HAP-1 (cell line): ENCODE results near the gene TNP2.

ENCODE experiments used
- DNase-seq, 2 experiments: peaks; one replicate each; pipeline ENCODE4 v3.0.0-alpha.2; 2016 to 2020; ENCODE audit warnings: low spot score in 2 of 2
- H3K27me3 ChIP-seq: fragments of 250-450 bp; sonication (Bioruptor Pico); 2 replicates; pipeline ENCODE4 v1.5.1; 2020; ENCODE audit warnings: low read depth, mild to moderate bottlenecking, moderate library complexity
- H3K36me3 ChIP-seq: fragments of 250-450 bp; sonication (Bioruptor Pico); replicated peaks from 2 replicates; pipeline ENCODE4 v1.5.1; 2020; ENCODE audit warnings: mild to moderate bottlenecking
- H3K4me1 ChIP-seq: fragments of 250-450 bp; sonication (Bioruptor Pico); 2 replicates; pipeline ENCODE4 v1.5.1; 2020; ENCODE audit warnings: mild to moderate bottlenecking
- H3K4me3 ChIP-seq: fragments of 250-450 bp; sonication (Bioruptor Pico); 2 replicates; pipeline ENCODE4 v1.5.1; 2020; ENCODE audit warnings: mild to moderate bottlenecking, moderate library complexity
- H3K9me3 ChIP-seq: fragments of 250-450 bp; sonication (Bioruptor Pico); 2 replicates; pipeline ENCODE4 v1.5.1; 2020; ENCODE audit warnings: mild to moderate bottlenecking, moderate library complexity
- in situ Hi-C: fragments of 300-500 bp; cut with MboI; formaldehyde crosslinking; loops from 3 replicates; pipeline ENCODE4 v1.14.3; 2020; ENCODE audit warnings: low sequenced_read_pairs, inconsistent platforms, mixed read lengths

Gene TNP2

DNA sequence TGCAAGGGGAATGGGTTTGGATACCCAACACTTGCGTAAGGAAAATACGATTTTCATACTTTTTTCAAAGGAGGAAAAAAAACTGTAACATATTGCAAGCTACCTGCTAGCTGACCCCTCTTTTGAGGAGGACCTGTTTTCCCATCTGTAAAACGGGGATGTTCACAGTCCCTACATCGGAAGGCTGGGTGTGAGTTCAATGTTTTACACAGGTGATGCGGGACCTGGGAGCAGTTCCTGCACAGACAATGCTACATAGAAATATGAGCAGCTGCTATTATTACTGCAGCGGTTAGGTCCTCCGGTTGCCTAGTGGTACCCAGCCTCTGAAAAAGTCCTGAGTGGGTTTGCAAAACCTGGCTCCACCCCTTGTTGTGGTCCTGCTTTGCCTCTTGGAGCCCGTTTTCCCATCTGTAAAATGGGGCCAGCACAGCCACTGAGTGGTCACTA, 16.6 kb downstream of the TNP2 start:
- DNase-seq: no peak
- H3K36me3 ChIP-seq: no peaks in the 10 kb centered on the region
- no peaks in the 10 kb centered on the region for H3K9me3 ChIP-seq
- in situ Hi-C loops: no loop called here
- peaks cover 11% of the 10 kb centered on the region for H3K4me1 ChIP-seq
- no peak overlapping the region for H3K4me3 ChIP-seq
- no peaks in the 10 kb centered on the region for H3K27me3 ChIP-seq

DNA sequence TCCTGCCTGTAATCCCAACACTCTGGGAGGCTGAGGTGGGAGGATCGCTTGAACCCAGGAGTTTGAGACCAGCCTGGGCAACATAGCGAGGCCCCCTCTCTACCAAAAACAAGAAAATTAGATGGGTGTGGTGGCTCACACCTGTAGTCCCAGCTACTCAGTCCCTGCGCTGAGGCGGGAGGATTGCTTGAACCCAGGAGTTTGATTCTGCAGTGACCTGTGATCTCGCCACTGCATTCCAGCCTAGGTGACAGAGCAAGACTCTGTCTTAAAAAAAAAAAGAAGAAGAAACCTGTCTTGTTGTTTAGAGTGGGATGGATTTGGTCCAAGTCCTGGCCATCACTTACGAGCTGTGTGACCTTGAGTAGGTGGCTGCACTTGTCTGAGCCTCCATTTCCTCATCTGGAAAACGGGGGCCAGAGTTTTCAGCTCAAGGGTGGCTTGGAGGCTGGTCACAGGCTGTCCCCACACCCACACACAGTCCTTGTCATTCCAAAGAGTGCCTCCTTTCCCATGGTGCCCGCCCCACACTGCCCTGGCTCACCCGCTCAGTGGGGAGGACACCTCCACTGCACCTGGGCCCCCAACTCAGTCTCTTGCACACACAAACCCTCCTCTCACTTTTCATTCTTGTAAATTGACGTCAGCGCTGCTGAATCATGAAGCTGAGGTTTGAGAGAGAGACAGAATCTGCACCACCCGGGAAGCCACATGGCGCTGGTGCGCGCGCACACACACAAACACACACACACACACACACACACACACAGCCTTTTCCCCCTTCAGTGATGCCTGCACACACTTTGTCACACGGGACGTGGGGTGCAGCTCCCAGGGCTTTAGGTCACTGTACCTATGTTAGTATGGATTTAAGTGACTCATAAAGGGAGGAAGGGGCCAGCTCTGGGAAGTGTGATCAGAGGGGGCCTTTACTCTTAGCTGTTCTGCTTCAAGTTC, 17.3 kb downstream of the TNP2 start:
- Histone ChIP-seq H3K4me1 (peaks cover 7% of the 10 kb centered on the region), H3K4me3 (no peak overlapping the region), H3K27me3 (no peaks in the 10 kb centered on the region), H3K9me3 (no peaks in the 10 kb centered on the region), H3K36me3 (no peaks in the 10 kb centered on the region)
- in situ Hi-C loops: no loop called here
- DNase-seq: no peak

DNA sequence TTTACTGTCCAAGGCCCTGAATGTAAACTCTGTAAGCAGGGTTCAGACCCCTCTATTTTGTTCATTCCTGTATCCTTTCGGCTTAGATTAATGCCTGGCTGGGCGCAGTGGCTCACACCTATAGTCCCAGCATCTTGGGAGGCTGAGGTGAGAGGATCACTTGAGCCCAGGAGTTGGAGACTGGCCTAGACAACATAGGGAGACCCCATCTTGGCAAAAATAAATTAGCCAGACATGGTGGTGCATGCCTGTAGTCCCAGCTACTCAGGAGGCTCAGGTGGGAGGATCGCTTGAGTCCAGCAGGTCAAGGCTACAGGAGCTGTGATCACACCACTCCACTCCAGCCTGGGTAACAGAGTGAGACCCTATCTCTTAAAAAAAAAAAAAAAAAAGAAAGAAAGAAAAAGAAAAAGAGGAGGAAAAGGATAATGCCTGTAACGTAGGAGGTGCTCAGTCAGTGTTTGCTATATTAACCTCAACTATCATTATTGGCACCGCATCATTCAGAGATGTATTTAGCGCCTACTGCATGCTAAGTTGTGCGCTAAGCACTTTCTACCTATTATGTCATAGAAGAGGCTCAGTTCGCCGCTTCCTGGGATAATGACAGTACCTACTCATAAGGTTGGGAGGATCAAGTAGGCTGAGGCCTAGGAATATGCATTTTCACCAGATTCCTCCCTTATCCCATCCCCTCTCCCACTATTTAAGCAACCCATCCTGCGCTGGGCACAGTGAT, 18.2 kb downstream of the TNP2 start:
- Histone ChIP-seq H3K36me3 (no peaks in the 10 kb centered on the region), H3K27me3 (no peaks in the 10 kb centered on the region), H3K4me3 (no peak overlapping the region), H3K9me3 (no peaks in the 10 kb centered on the region), H3K4me1 (peaks cover 7% of the 10 kb centered on the region)
- DNase-seq: no peak
- in situ Hi-C loops: no loop called here

DNA sequence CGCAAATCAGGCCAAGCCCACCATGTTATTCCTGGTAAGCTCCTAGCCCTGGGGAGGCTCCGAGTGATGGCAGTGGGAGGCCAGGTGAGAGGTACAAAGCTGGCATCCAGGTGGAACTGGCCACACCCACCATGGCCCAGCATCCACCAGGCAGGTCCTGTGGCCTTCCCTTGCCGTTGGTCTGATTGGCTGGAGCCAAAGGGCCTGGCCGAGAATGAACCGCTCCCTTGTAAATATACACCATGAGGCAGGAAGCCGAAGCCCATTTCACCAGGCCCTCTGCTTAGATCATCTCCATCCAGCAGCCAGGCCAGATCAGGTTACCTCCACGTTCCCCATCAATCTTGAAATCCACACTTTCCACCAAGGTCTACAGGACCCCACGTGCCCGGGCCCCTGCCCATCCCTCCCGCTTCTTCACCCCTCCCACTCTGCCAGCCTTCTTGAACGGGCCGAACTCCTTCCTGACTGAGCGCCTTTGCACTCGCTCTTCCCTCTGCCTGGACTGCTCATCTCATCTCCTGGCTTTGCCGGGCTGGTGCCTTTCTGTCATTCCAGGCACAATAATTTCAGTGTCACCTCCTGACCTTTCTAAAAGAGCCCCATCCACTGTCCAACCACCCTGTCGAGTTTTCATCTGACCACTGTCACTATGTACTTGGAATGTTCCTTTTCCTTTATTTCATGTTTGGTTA, 18.9 kb downstream of the TNP2 start:
- Histone ChIP-seq H3K9me3 (no peaks in the 10 kb centered on the region), H3K27me3 (no peaks in the 10 kb centered on the region), H3K4me1 (peaks cover 7% of the 10 kb centered on the region), H3K4me3 (no peak overlapping the region), H3K36me3 (no peaks in the 10 kb centered on the region)
- in situ Hi-C loops: no loop called here
- no peak for DNase-seq

DNA sequence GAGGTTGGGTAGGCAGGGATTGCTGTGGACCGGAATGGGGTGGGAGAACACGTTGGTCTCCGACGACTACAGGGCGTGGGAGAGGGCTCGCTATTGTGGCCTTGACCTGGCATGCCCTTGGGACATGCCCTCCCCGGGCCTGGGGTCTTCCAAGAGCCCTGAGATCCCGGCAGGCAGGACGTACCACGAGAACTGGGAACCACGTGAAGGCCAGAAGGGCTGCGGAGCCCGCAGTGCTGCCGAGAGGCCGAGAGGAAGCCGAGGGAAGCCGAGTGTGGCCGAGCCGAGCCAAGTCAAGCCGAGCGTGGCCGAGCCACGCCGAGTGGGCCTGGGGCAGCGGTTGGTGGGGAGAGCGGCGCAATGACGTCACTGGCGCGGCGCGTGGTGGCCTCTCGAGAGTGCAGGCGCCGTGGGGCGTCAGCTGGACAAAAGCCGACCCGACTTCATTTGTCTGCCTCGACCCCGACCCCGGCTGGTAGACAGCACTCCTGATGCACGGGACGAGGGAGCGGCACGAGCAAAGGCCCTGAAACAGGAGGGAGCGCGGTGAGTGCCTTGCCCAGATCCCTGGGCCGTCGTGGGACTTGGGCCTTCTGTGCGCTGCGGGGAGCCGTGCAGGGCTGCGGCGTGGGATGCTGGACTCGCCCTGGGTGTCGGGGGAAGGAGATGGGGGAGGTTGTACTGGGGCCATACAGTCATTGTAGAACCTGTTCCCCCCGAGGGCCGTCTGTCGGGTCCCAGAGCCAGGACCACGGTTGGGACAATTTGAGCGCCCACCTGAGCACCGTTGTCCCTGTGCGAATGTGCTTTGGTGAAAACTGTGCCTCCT, 19.7 kb downstream of the TNP2 start:
- in situ Hi-C loops: no loop called here
- Histone ChIP-seq H3K36me3 (no peaks in the 10 kb centered on the region), H3K9me3 (no peaks in the 10 kb centered on the region), H3K4me3 (no peak overlapping the region), H3K27me3 (no peaks in the 10 kb centered on the region), H3K4me1 (peaks cover 4% of the 10 kb centered on the region)
- no peak for DNase-seq

DNA sequence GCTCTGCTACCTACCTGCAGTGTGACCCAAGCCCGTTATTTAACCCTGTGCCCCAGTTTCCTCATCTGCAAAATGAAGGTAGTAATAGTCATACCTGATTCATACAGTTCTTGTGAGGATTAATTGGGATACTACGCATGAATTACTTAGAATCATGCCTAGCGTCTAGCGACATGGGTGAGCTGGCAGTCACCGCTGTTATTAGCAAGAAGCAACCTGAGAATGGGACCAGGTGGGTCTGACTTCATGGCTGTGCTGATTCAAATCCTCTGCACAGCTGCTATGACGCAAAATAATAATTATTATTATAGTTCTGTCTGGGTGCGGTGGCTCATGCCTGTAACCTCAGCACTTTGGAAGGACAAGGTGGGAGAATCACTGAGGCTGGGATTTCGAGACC, 21.0 kb downstream of the TNP2 start:
- H3K9me3 ChIP-seq: no peaks in the 10 kb centered on the region
- DNase-seq: no peak
- no peak overlapping the region for H3K4me3 ChIP-seq
- H3K36me3 ChIP-seq: no peaks in the 10 kb centered on the region
- no peaks in the 10 kb centered on the region for H3K27me3 ChIP-seq
- in situ Hi-C loops: no loop called here
- no peaks in the 10 kb centered on the region; the same call in 1 of the 2 replicates for H3K4me1 ChIP-seq

DNA sequence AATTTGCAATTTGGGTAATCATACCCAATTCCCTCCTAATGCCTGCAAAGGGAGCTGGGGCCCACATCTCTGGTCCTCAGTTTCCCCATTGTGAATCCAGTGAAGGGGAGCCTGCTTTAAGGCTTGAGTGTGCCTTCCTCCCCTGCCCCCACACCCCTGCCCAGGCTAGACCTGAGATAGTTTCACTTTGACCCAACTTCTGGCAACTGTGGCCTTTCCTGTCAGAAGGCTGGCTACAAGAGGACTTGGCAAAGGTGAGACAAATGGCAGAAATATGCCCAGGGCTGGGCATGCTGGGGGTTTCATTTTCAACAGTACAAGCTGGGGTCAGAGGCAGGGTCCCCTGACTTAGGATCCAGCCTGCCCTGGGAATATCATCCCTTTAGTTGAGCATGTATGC, 23.1 kb downstream of the TNP2 start:
- H3K36me3 ChIP-seq: no peaks in the 10 kb centered on the region
- H3K4me3 ChIP-seq: no peak overlapping the region
- H3K9me3 ChIP-seq: no peaks in the 10 kb centered on the region
- H3K4me1 ChIP-seq: no peaks in the 10 kb centered on the region; the same call in 1 of the 2 replicates
- in situ Hi-C loops: no loop called here
- no peak for DNase-seq
- no peaks in the 10 kb centered on the region for H3K27me3 ChIP-seq

DNA sequence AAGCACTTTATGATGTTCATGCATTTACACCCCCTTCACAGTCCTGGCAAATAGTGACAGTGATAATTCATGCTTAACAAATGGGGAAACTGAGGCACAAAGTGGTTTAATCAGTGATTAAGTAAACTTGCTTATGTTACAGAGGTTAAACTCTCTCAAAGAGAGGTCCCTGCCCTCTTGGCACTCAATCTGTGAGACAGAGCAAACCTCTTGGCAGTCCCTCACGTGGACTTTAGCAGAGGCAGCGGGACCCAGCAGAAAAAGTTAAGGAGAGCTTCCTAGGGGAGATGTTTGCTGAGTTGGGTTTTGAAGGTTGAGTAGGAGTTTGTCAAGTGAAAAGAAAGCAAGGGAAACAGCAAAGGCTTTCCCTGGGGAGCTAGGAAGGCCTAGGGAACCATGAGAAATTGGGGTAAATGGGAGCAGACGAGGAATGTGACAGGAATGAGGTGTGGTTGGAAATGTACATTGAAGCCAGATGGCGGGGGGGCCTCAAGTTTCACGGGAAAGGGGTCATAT, 23.8 kb downstream of the TNP2 start:
- H3K36me3 ChIP-seq: no peaks in the 10 kb centered on the region
- no peak overlapping the region for H3K4me3 ChIP-seq
- H3K27me3 ChIP-seq: no peaks in the 10 kb centered on the region
- DNase-seq: no peak
- no peaks in the 10 kb centered on the region for H3K9me3 ChIP-seq
- H3K4me1 ChIP-seq: no peaks in the 10 kb centered on the region; the same call in 1 of the 2 replicates
- in situ Hi-C loops: no loop called here

DNA sequence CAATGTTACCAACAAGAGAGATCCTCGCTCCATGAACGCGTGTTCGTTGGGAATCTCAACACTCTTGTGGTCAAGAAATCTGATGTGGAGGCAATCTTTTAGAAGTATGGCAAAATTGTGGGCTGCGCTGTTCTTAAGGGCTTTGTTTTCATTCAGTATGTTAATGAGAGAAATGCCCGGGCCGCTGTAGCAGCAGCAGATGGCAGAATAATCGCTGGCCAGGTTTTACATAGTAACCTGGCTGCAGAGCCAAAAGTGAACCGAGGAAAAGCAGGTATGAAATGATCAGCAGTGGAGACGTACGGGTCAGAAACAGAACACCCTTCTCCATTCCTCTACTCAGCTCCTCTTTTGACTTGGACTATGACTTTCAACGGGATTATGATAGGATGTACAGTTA, 26.5 kb downstream of the TNP2 start:
- Histone ChIP-seq H3K4me1 (no peaks in the 10 kb centered on the region; the same call in 1 of the 2 replicates), H3K4me3 (no peak overlapping the region), H3K36me3 (no peaks in the 10 kb centered on the region), H3K9me3 (no peaks in the 10 kb centered on the region), H3K27me3 (no peaks in the 10 kb centered on the region)
- DNase-seq: no peak
- in situ Hi-C loops: no loop called here

DNA sequence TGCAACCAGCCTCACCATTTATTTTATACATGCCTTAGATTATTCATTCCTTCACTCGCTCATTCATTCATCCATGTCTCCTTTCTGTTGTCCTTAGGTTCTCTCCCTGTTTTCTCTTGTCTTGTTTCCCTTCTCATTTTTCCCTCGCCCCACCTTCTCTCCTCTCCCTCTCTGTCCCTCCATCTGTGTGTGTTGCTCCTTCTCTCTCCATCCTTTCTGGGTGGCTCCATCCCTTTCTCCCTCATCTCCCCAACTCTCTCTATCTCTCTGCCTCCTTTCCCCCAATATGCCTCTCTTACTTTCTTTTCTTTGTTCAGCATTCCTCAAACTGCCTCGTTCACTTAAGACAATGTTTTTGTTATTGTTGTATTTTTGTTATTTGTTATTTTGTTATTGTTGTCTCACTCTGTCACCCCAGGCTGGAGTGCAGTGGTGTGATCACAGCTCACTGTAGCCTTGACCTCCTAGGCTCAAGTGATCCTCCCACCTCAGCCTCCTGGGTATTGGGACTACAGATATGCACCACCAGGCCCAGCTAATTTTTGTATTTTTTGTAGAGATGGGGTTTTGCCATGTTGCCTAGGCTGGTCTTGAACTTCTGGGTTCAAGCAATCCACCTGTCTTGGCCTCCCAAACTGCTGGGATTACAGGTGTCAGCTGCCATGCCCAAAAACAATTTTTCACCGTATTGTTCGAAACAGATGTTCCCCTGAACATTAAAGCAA, 27.5 kb downstream of the TNP2 start:
- H3K4me3 ChIP-seq: no peak overlapping the region

DNA sequence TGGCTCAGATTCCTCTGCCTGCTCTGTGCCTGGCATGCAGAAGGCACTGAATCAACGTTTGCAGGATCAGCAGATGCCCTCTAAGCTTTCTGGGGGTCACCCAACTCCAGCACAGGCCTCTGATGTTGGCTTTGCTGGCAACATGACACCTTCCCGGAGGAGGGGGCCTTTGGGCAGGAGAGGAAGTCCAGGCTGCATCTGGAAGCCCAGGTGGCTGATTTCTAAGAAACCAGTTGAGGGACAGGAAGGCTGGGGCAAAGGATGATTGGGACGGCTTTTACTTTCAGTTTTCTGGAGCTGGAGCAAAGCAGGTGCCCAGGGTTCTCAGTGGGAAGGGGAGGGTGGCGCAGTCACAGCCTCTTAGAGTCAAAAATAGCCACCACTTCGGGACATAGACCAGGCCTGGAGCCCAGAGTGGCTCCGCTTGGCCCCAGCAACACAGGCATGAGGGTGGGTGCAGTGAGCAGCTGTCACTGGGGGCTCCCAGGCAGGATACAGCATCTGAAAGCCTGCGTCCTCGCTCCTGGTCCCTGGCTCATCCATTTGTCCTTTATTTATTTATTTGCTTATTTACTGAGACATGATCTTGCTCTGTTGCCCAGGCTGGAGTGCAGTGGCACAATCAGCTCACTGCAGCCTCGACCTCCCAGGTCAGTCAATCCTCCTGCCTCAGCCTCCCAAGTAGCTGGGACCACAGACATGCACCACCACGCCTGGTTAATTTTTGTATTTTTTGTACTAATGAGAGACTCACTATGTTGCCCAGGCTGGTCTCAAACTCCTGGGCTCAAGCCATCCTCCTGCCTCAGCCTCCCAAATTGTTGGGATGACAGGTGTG, 28.3 kb downstream of the TNP2 start:
- Histone ChIP-seq H3K27me3 (no peaks in the 10 kb centered on the region), H3K36me3 (no peaks in the 10 kb centered on the region), H3K4me3 (no peak overlapping the region), H3K4me1 (no peaks in the 10 kb centered on the region; the same call in 1 of the 2 replicates), H3K9me3 (no peaks in the 10 kb centered on the region)
- in situ Hi-C loops: no loop called here
- DNase-seq: no peak

More for the DNA sequence above, 27.5 kb downstream of the TNP2 start:
- DNase-seq: no peak
- Histone ChIP-seq H3K36me3 (no peaks in the 10 kb centered on the region), H3K9me3 (no peaks in the 10 kb centered on the region), H3K27me3 (no peaks in the 10 kb centered on the region), H3K4me1 (no peaks in the 10 kb centered on the region; the same call in 1 of the 2 replicates)
- in situ Hi-C loops: no loop called here
